WTC11 (cell line): ENCODE data around the gene CDC37L1. TPM values are rescaled to one million over a fixed set of nuclear protein-coding genes. Genes with fewer than 3 reads are reported as not detected.

Experiments
- ATAC-seq: fragments of 200-7000 bp; cut with Tn5 transposase; 2 replicates; pipeline ENCODE4 v1.10.0; 2021; ENCODE audit warnings: mild to moderate bottlenecking, moderate library complexity
- CTCF ChIA-PET: fragments of 300-600 bp; sonication (Branson Sonifier 250); formaldehyde crosslinking; loops from one replicate; lab custom pipeline; 2021; ENCODE audit warnings: antibody characterized with exemption; lab: Charles Lee
- POLR2A ChIA-PET: fragments of 350-600 bp; sonication (Branson Sonifier 250); formaldehyde crosslinking; loops from one replicate; lab custom pipeline; 2021; ENCODE audit warnings: antibody characterized with exemption; lab: Charles Lee
- DNase-seq: peaks from one replicate; pipeline ENCODE4 v3.0.0; 2021; ENCODE audit warnings: low spot score
- H3K27ac Mint-ChIP-seq: 2 replicates; pipeline ENCODE4 v1.8.0; 2021; ENCODE audit warnings: mixed read lengths
- H3K27me3 Mint-ChIP-seq: 2 replicates; pipeline ENCODE4 v1.8.0; 2021; ENCODE audit warnings: low read depth, mild to moderate bottlenecking, moderate library complexity, mixed read lengths
- H3K36me3 Mint-ChIP-seq: 2 replicates; pipeline ENCODE4 v1.8.0; 2021; ENCODE audit warnings: mixed read lengths
- H3K4me1 Mint-ChIP-seq: 2 replicates; pipeline ENCODE4 v1.8.0; 2022; ENCODE audit warnings: mixed read lengths
- H3K4me3 Mint-ChIP-seq: 2 replicates; pipeline ENCODE4 v1.8.0; 2021; ENCODE audit warnings: mild to moderate bottlenecking, moderate library complexity, mixed read lengths
- H3K9me3 Mint-ChIP-seq: 2 replicates; pipeline ENCODE4 v1.8.0; 2021; ENCODE audit warnings: mixed read lengths
- CREM ChIP-seq: sonication (generic); formaldehyde crosslinking; IDR thresholded peaks from 2 replicates; pipeline ENCODE4 v1.8.1; 2022; ENCODE audit warnings: mild to moderate bottlenecking, missing genetic modification reagents, moderate library complexity
- EMX1 ChIP-seq: fragments of 250-450 bp; sonication (Bioruptor Pico); IDR thresholded peaks from 2 replicates; pipeline ENCODE4 v1.8.0; 2021; ENCODE audit warnings: mild to moderate bottlenecking
- GABPB1 ChIP-seq: sonication (generic); formaldehyde crosslinking; IDR thresholded peaks from 2 replicates; pipeline ENCODE4 v1.8.1; 2023; ENCODE audit warnings: mild to moderate bottlenecking, missing genetic modification reagents
- GTF2I ChIP-seq: fragments of 250-450 bp; sonication (Bioruptor Pico); conservative IDR thresholded peaks from 2 replicates; pipeline ENCODE4 v1.4.0; 2021; ENCODE audit warnings: mild to moderate bottlenecking
- JAZF1 ChIP-seq: fragments of 250-450 bp; sonication (Bioruptor Pico); IDR thresholded peaks from 2 replicates; pipeline ENCODE4 v1.9.0; 2021; ENCODE audit warnings: moderate library complexity, mild to moderate bottlenecking, inconsistent platforms
- NFYB ChIP-seq: sonication (generic); formaldehyde crosslinking; conservative IDR thresholded peaks from 2 replicates; pipeline ENCODE4 v1.8.0; 2022; ENCODE audit warnings: low read depth, missing genetic modification reagents
- SMAD4 ChIP-seq: sonication (generic); formaldehyde crosslinking; IDR thresholded peaks from 2 replicates; pipeline ENCODE4 v1.8.0; 2022; ENCODE audit warnings: mild to moderate bottlenecking, missing genetic modification reagents
- TEAD4 ChIP-seq: sonication (generic); formaldehyde crosslinking; IDR thresholded peaks from 2 replicates; pipeline ENCODE4 v1.8.0; 2022; ENCODE audit warnings: mild to moderate bottlenecking, missing genetic modification reagents
- ZNF232 ChIP-seq: sonication (generic); formaldehyde crosslinking; IDR thresholded peaks from 2 replicates; pipeline ENCODE4 v1.8.0; 2022; ENCODE audit warnings: mild to moderate bottlenecking, missing genetic modification reagents
- ZNF263 ChIP-seq: sonication (generic); formaldehyde crosslinking; IDR thresholded peaks from 2 replicates; pipeline ENCODE4 v1.8.1; 2022; ENCODE audit warnings: low read depth, mild to moderate bottlenecking, moderate library complexity, missing genetic modification reagents
- total RNA-seq: library from RNA; stranded (reverse); gene quantifications from 3 replicates; pipeline ENCODE4 v1.2.3, GENCODE V29; 2021
- TF ChIP-seq, protein P1 (sequence below): sonication (generic); formaldehyde crosslinking; IDR thresholded peaks from 2 replicates; pipeline ENCODE4 v1.8.0; 2022; ENCODE audit warnings: missing genetic modification reagents
- TF ChIP-seq, protein P2 (sequence below): sonication (generic); formaldehyde crosslinking; IDR thresholded peaks from 2 replicates; pipeline ENCODE4 v1.8.0; 2022; ENCODE audit warnings: mild to moderate bottlenecking, missing genetic modification reagents
- TF ChIP-seq, protein P3 (sequence below): fragments of 200-600 bp; IDR thresholded peaks from 2 replicates; pipeline ENCODE4 v1.8.0; 2022; ENCODE audit warnings: antibody characterized with exemption
- TF ChIP-seq, protein P4 (sequence below): sonication (generic); formaldehyde crosslinking; IDR thresholded peaks from 2 replicates; pipeline ENCODE4 v1.8.0; 2022; ENCODE audit warnings: mild to moderate bottlenecking, missing genetic modification reagents

Gene CDC37L1
- total RNA-seq, 1 experiment from 2014 or later, result 20.1 TPM

DNA sequence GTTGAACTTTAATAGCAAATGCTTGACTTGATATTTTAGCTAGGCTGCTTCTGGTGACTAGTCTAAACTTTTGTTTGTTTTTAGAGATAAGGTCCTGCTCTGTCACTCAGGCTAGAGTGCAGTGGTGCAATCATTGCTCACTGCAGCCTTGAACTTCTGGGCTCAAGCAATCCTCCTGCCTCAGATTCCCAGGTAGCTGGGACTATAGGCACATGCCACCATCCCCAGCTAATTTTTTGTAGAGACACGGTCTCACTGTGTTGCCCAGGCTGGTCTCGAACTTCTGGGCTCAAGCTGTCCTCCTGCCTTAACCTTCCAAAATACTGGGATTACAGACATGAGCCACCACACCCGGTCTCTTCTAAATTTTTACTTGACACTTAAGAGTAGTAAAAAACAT lies 20.7 kb downstream of the CDC37L1 start:
- ChIA-PET POLR2A (no interaction called here), CTCF (no interaction called here)
- Mint-ChIP-seq H3K27me3 (no peaks in the 10 kb centered on the region), H3K9me3 (no peaks in the 10 kb centered on the region), H3K36me3 (peaks cover 25% of the 10 kb centered on the region), H3K27ac (no peak overlapping the region), H3K4me3 (no peak overlapping the region), H3K4me1 (no peaks in the 10 kb centered on the region)
- TF ChIP-seq NFYB (CRISPR knock-in tag) (no peak), GABPB1 (peak; percentile 85)
- no peak for DNase-seq
- no peak for ATAC-seq

DNA sequence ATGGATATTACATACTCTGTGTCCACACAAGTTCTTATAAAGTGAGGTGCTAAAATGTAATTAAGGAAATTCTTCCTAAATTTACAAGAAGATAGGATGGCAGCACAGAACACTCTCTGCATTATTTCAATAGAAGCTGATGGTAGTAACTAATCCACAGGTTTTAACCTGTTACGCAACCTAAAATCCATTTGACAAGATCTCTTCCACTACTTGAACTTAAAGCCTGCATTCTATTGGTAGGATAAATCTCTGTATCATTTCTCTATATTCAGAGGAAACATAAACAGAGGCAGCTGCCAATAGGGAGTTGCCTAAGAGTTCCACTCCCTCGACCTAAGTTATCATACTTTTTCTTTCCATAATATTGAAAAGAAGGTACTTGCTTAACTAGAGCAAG lies 21.6 kb downstream of the CDC37L1 start:
- DNase-seq, result no peak
- peaks cover 25% of the 10 kb centered on the region for H3K36me3 Mint-ChIP-seq
- no peak overlapping the region for H3K27ac Mint-ChIP-seq
- CTCF ChIA-PET, result no interaction called here
- H3K4me3 Mint-ChIP-seq, result no peak overlapping the region
- no peaks in the 10 kb centered on the region for H3K27me3 Mint-ChIP-seq
- no peaks in the 10 kb centered on the region for H3K4me1 Mint-ChIP-seq
- TF ChIP-seq, protein P1, sequence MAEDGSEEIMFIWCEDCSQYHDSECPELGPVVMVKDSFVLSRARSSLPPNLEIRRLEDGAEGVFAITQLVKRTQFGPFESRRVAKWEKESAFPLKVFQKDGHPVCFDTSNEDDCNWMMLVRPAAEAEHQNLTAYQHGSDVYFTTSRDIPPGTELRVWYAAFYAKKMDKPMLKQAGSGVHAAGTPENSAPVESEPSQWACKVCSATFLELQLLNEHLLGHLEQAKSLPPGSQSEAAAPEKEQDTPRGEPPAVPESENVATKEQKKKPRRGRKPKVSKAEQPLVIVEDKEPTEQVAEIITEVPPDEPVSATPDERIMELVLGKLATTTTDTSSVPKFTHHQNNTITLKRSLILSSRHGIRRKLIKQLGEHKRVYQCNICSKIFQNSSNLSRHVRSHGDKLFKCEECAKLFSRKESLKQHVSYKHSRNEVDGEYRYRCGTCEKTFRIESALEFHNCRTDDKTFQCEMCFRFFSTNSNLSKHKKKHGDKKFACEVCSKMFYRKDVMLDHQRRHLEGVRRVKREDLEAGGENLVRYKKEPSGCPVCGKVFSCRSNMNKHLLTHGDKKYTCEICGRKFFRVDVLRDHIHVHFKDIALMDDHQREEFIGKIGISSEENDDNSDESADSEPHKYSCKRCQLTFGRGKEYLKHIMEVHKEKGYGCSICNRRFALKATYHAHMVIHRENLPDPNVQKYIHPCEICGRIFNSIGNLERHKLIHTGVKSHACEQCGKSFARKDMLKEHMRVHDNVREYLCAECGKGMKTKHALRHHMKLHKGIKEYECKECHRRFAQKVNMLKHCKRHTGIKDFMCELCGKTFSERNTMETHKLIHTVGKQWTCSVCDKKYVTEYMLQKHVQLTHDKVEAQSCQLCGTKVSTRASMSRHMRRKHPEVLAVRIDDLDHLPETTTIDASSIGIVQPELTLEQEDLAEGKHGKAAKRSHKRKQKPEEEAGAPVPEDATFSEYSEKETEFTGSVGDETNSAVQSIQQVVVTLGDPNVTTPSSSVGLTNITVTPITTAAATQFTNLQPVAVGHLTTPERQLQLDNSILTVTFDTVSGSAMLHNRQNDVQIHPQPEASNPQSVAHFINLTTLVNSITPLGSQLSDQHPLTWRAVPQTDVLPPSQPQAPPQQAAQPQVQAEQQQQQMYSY (CRISPR knock-in tag), result no peak
- TF ChIP-seq CREM (CRISPR knock-in tag) (no peak), JAZF1 (no peak)
- TF ChIP-seq, all 79 proteins: peak for 0
- no peak for ATAC-seq
- no peaks in the 10 kb centered on the region for H3K9me3 Mint-ChIP-seq
- POLR2A ChIA-PET, result no interaction called here

DNA sequence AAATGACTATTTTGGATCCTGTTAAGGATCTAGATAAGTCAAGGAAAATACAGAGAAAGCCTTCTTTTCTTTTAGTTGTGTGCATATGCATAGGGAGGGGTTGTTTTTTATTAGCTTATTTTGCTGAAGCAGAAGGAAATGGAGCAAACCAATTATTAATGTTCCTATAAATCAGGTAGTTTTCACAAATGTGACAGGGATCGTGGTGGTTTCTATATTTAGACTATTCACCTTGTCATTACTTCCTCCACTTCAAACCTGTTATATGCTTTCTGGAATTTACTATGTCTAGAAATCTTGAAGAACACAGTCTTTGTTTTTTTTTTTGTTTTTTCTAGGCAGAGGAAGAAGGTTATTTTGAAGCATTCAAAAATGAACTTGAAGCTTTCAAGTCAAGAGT lies 22.2 kb downstream of the CDC37L1 start:
- Mint-ChIP-seq H3K9me3 (no peaks in the 10 kb centered on the region), H3K36me3 (peaks cover 27% of the 10 kb centered on the region), H3K27ac (no peak overlapping the region), H3K27me3 (no peaks in the 10 kb centered on the region), H3K4me3 (no peak overlapping the region), H3K4me1 (no peaks in the 10 kb centered on the region)
- no peak for DNase-seq
- ATAC-seq, result no peak
- CTCF ChIA-PET, result no interaction called here
- POLR2A ChIA-PET, result interaction anchor here (0.6 kb wide), 1 partner anchor 1051 kb away, joined by 3 read pairs; no protein-coding TSS in a partner anchor
- TF ChIP-seq ZNF263, result no peak
- TF ChIP-seq SMAD4 (CRISPR knock-in tag), result no peak
- TF ChIP-seq, protein P2, sequence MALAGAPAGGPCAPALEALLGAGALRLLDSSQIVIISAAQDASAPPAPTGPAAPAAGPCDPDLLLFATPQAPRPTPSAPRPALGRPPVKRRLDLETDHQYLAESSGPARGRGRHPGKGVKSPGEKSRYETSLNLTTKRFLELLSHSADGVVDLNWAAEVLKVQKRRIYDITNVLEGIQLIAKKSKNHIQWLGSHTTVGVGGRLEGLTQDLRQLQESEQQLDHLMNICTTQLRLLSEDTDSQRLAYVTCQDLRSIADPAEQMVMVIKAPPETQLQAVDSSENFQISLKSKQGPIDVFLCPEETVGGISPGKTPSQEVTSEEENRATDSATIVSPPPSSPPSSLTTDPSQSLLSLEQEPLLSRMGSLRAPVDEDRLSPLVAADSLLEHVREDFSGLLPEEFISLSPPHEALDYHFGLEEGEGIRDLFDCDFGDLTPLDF (CRISPR knock-in tag), result no peak
- no peak for TF ChIP-seq ZNF232 (CRISPR knock-in tag)
- no peak for TF ChIP-seq EMX1 (CRISPR knock-in tag)
- no peak for TF ChIP-seq GTF2I (CRISPR knock-in tag)
- TF ChIP-seq, protein P3, sequence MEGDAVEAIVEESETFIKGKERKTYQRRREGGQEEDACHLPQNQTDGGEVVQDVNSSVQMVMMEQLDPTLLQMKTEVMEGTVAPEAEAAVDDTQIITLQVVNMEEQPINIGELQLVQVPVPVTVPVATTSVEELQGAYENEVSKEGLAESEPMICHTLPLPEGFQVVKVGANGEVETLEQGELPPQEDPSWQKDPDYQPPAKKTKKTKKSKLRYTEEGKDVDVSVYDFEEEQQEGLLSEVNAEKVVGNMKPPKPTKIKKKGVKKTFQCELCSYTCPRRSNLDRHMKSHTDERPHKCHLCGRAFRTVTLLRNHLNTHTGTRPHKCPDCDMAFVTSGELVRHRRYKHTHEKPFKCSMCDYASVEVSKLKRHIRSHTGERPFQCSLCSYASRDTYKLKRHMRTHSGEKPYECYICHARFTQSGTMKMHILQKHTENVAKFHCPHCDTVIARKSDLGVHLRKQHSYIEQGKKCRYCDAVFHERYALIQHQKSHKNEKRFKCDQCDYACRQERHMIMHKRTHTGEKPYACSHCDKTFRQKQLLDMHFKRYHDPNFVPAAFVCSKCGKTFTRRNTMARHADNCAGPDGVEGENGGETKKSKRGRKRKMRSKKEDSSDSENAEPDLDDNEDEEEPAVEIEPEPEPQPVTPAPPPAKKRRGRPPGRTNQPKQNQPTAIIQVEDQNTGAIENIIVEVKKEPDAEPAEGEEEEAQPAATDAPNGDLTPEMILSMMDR, result no peak
- TF ChIP-seq, protein P4, sequence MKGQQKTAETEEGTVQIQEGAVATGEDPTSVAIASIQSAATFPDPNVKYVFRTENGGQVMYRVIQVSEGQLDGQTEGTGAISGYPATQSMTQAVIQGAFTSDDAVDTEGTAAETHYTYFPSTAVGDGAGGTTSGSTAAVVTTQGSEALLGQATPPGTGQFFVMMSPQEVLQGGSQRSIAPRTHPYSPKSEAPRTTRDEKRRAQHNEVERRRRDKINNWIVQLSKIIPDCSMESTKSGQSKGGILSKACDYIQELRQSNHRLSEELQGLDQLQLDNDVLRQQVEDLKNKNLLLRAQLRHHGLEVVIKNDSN (CRISPR knock-in tag), result no peak
- no peak for TF ChIP-seq TEAD4 (CRISPR knock-in tag)
- TF ChIP-seq, all 79 proteins: peak for 0
